H1 (cell line): Measurements from ENCODE around the gene GTPBP6. TPM values are rescaled to one million over a fixed set of nuclear protein-coding genes. Genes with fewer than 3 reads are reported as not detected.
A peak's percentile ranks its signal among the peaks of the same experiment; 100 is the strongest.
"Not testable (repeated sequence)": the region's sequence is repeated elsewhere in the genome, so short reads cannot be mapped to it uniquely, and the experiment has no call there.

Experiments used
- CTCF ChIA-PET: fragments of 300-600 bp; sonication (Branson Sonifier 250); formaldehyde crosslinking; loops from one replicate; lab custom pipeline; 2021; ENCODE audit not compliant: partially characterized antibody; lab: Charles Lee
- POLR2A ChIA-PET: fragments of 300-600 bp; sonication (Branson Sonifier 250); formaldehyde crosslinking; loops from one replicate; lab custom pipeline; 2021; ENCODE audit warnings: inconsistent platforms; ENCODE audit not compliant: partially characterized antibody; lab: Charles Lee
- DNase-seq, 2 experiments: peaks; one replicate each; pipeline versions ENCODE4 v3.0.0 to v3.0.0-alpha.2; 2010 to 2022; ENCODE audit warnings: low spot score in 2 of 2, low read depth in 1 of 2, mixed read lengths in 1 of 2
- FAIRE-seq: peaks from 2 replicates; lab custom pipeline; 2011; peaks lifted over from hg19 to GRCh38; lab: Jason Lieb, UNC
- H2AFZ ChIP-seq: 2 replicates; pipeline ENCODE4 v1.8.1; 2012; ENCODE audit warnings: low read length, inconsistent platforms
- H2AK5ac ChIP-seq: 2 replicates; pipeline ENCODE4 v1.6.1; 2013; ENCODE audit warnings: low read depth, low read length
- H2BK120ac ChIP-seq: replicated peaks from 2 replicates; pipeline ENCODE3; 2013; ENCODE audit warnings: low read depth, low read length, inconsistent platforms
- H2BK12ac ChIP-seq: 2 replicates; pipeline ENCODE4 v1.6.1; 2013; ENCODE audit warnings: low read depth, low read length
- H2BK15ac ChIP-seq: 2 replicates; pipeline ENCODE4 v1.6.1; 2013; ENCODE audit warnings: low read length
- H2BK20ac ChIP-seq: 2 replicates; pipeline ENCODE4 v1.6.1; 2013; ENCODE audit warnings: low read length
- H2BK5ac ChIP-seq: 2 replicates; pipeline ENCODE4 v1.6.1; 2013; ENCODE audit warnings: low read depth, low read length
- H3K14ac ChIP-seq: 2 replicates; pipeline ENCODE4 v1.6.1; 2013; ENCODE audit warnings: inconsistent platforms; ENCODE audit not compliant: insufficient read length
- H3K18ac ChIP-seq: 2 replicates; pipeline ENCODE4 v1.6.1; 2013; ENCODE audit warnings: low read length; ENCODE audit errors: extremely low read depth
- H3K23ac ChIP-seq: 2 replicates; pipeline ENCODE4 v1.6.1; 2013; ENCODE audit warnings: inconsistent platforms; ENCODE audit not compliant: insufficient read length
- H3K23me2 ChIP-seq: 2 replicates; pipeline ENCODE4 v1.6.1; 2013; ENCODE audit warnings: low read depth, low read length
- H3K27ac ChIP-seq: 2 replicates; pipeline ENCODE4 v1.6.1; 2011; ENCODE audit warnings: low read depth, low read length, inconsistent platforms
- H3K27me3 ChIP-seq, 4 experiments: replicated peaks in 1 of 4; 1 replicate in 1 of 4; 2 replicates in 3 of 4; pipeline versions ENCODE4 v1.6.1 to v1.8.1; 2011 to 2013; ENCODE audit warnings: low read length in 3 of 4, mild to moderate bottlenecking in 3 of 4, inconsistent platforms in 2 of 4, mixed read lengths in 2 of 4, moderate library complexity in 1 of 4; ENCODE audit not compliant: control insufficient read depth in 3 of 4, insufficient read depth in 3 of 4; ENCODE audit errors: extremely low read depth in 1 of 4
- H3K36me3 ChIP-seq, 4 experiments: 2 replicates each; pipeline versions ENCODE4 v1.6.1 to v1.8.1; 2011 to 2013; ENCODE audit warnings: mild to moderate bottlenecking in 4 of 4, low read length in 3 of 4, moderate library complexity in 2 of 4, control low read depth in 1 of 4, inconsistent platforms in 1 of 4; ENCODE audit not compliant: insufficient read depth in 4 of 4, control insufficient read depth in 2 of 4
- H3K4ac ChIP-seq: replicated peaks from 2 replicates; pipeline ENCODE3; 2013; ENCODE audit warnings: low read length, low read depth, mixed read lengths, inconsistent platforms; ENCODE audit not compliant: insufficient read length
- H3K4me1 ChIP-seq, 4 experiments: replicated peaks in 1 of 4; 1 replicate in 1 of 4; 2 replicates in 3 of 4; pipeline versions ENCODE4 v1.6.1 to v1.8.1; 2011 to 2013; ENCODE audit warnings: low read length in 3 of 4, inconsistent platforms in 2 of 4, mixed read lengths in 1 of 4; ENCODE audit not compliant: insufficient read depth in 4 of 4, control insufficient read depth in 3 of 4
- H3K4me2 ChIP-seq, 2 experiments: 2 replicates each; pipeline versions ENCODE4 v1.6.1 to v1.8.1; 2011 to 2013; ENCODE audit warnings: low read depth in 2 of 2, low read length in 2 of 2, control low read depth in 1 of 2, inconsistent platforms in 1 of 2, mild to moderate bottlenecking in 1 of 2; ENCODE audit not compliant: insufficient read depth in 1 of 2
- H3K4me3 ChIP-seq, 4 experiments: fragments of 200-600, 300-600 bp in 1 of 4; sonication (generic), shearing (Covaris generic), sonication (Bioruptor Twin) in 1 of 4; 2 replicates each; pipeline versions ENCODE4 v1.5.1 to v1.8.1; 2011 to 2016; ENCODE audit warnings: low read length in 4 of 4, low read depth in 3 of 4, control low read depth in 2 of 4, inconsistent platforms in 2 of 4, mild to moderate bottlenecking in 2 of 4, mixed read lengths in 1 of 4, moderate library complexity in 1 of 4; ENCODE audit not compliant: insufficient read depth in 2 of 4; ENCODE audit errors: extremely low read depth in 1 of 4
- H3K56ac ChIP-seq: replicated peaks from 2 replicates; pipeline ENCODE3; 2013; ENCODE audit warnings: low read depth, mild to moderate bottlenecking, mixed read lengths, low read length, inconsistent platforms; ENCODE audit not compliant: insufficient read length
- H3K79me1 ChIP-seq: 2 replicates; pipeline ENCODE4 v1.6.1; 2013; ENCODE audit warnings: low read depth, low read length, control low read depth
- H3K79me2 ChIP-seq, 2 experiments: 2 replicates each; pipeline versions ENCODE4 v1.6.1 to v1.8.1; 2012 to 2013; ENCODE audit warnings: low read length in 2 of 2, mild to moderate bottlenecking in 2 of 2, inconsistent platforms in 1 of 2; ENCODE audit not compliant: insufficient read depth in 2 of 2, control insufficient read depth in 1 of 2
- H3K9ac ChIP-seq, 4 experiments: replicated peaks in 1 of 4; 1 replicate in 1 of 4; 2 replicates in 3 of 4; pipeline versions ENCODE4 v1.6.1 to v1.8.1; 2011 to 2013; ENCODE audit warnings: low read depth in 3 of 4, low read length in 3 of 4, control low read depth in 2 of 4, mild to moderate bottlenecking in 2 of 4, moderate library complexity in 2 of 4, inconsistent platforms in 1 of 4; ENCODE audit errors: extremely low read depth in 1 of 4
- H3K9me3 ChIP-seq, 2 experiments: 2 replicates each; pipeline versions ENCODE4 v1.6.1 to v1.8.1; 2012 to 2013; ENCODE audit warnings: mild to moderate bottlenecking in 2 of 2, moderate library complexity in 2 of 2, control low read depth in 1 of 2, inconsistent platforms in 1 of 2, low read depth in 1 of 2, low read length in 1 of 2, mixed read lengths in 1 of 2; ENCODE audit not compliant: insufficient read depth in 2 of 2
- H4K20me1 ChIP-seq, 2 experiments: replicated peaks in 1 of 2; 2 replicates each; pipeline versions ENCODE3 to v1.8.1; 2011 to 2013; ENCODE audit warnings: inconsistent platforms in 2 of 2, low read length in 2 of 2, mild to moderate bottlenecking in 1 of 2; ENCODE audit not compliant: insufficient read depth in 2 of 2, control insufficient read depth in 1 of 2
- H4K5ac ChIP-seq: 2 replicates; pipeline ENCODE4 v1.6.1; 2013; ENCODE audit warnings: low read length, low read depth, mixed read lengths, inconsistent platforms; ENCODE audit not compliant: insufficient read length
- H4K8ac ChIP-seq: 2 replicates; pipeline ENCODE4 v1.8.0; 2013; ENCODE audit warnings: mild to moderate bottlenecking, moderate library complexity, low read length, inconsistent platforms; ENCODE audit not compliant: insufficient read depth; ENCODE audit errors: extremely low read depth
- H4K91ac ChIP-seq: replicated peaks from 2 replicates; pipeline ENCODE3; 2013; ENCODE audit warnings: low read length, mixed read lengths, inconsistent platforms; ENCODE audit not compliant: insufficient read length
- WGBS, 2 experiments: shearing (Covaris generic) in 1 of 2; methylation state at CpG; one replicate each; pipeline versions ENCODE4 v1.1.6 to v1.1.7; 2013 to 2015; ENCODE audit warnings: low lambda C conversion rate in 2 of 2, mixed read lengths in 2 of 2, inconsistent platforms in 1 of 2, low coverage in 1 of 2, missing lambda C conversion rate in 1 of 2; ENCODE audit not compliant: insufficient replicate concordance in 2 of 2, insufficient coverage in 1 of 2, insufficient read length in 1 of 2; ENCODE audit errors: extremely low coverage in 1 of 2, missing lambda C conversion rate in 1 of 2; 5-methylcytosine and 5-hydroxymethylcytosine counted together
- polyA plus RNA-seq, 7 experiments: library from polyadenylated mRNA; depleted of rRNA in 3 of 7; stranded (reverse) in 5 of 7; unstranded in 2 of 7; fragments of >200 nt in 5 of 7; fragments of 200-250 nt in 2 of 7; gene quantifications; 1 replicate in 5 of 7; 2 replicates in 1 of 7; 4 replicates in 1 of 7; pipeline versions ENCODE4 v1.2.1 to v1.2.3, GENCODE V29; 2011 to 2013; ENCODE audit warnings: missing spikeins in 2 of 7, mixed read lengths in 2 of 7
- total RNA-seq: library from RNA; stranded (reverse); fragmentation: NEBNext Ultra II Directional; extraction: Animal tissue kit (Norgen Biotek cat#: 25700); gene quantifications from 2 replicates; pipeline ENCODE4 v1.2.1, GENCODE V29; 2021

Gene GTPBP6
- total and polyA plus RNA-seq, 2 of the 8 experiments (the other 6 are each of a cell fraction or from before 2014, with no cell fraction given) = 33.9 to 57.1 TPM

DNA sequence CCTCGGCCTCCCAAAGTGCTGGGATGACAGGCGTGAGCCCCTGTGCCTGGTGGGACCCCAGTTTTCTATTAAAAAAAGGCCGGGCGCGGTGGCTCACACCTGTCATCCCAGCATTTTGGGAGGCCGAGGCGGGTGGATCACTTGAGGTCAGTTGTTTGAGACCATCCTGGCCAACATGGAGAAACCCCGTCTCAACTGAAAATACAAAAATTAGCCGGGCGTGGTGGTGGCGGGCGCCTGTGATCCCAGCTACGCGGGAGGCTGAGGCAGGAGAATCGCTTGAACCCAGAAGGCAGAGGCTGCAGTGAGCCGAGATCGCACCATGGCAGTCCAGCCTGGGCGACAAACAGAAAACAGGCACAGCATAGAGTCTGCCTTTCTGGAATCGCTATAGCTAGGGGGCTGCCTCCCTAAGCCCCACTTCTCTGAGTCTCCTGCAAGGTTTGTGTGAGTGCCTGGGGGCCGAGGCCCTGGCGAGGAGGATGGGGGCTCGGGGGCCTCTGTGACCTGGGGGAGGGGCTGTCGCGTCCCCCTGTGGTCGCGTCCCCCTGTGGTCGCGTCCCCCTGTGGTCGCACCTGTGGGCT lies 11.6 kb upstream of the GTPBP6 start:
- FAIRE-seq, H3K27ac ChIP-seq, POLR2A ChIA-PET, H3K14ac ChIP-seq, H4K5ac ChIP-seq, H2BK20ac ChIP-seq, H2BK5ac ChIP-seq, H3K79me1 ChIP-seq, H3K56ac ChIP-seq, H3K27me3 ChIP-seq, H2BK120ac ChIP-seq, H2AFZ ChIP-seq, H3K79me2 ChIP-seq, H3K23me2 ChIP-seq, H3K18ac ChIP-seq, CTCF ChIA-PET, H3K9me3 ChIP-seq, H3K4me1 ChIP-seq, H2BK12ac ChIP-seq, H3K23ac ChIP-seq, H2BK15ac ChIP-seq, H3K4ac ChIP-seq, H3K9ac ChIP-seq, DNase-seq, H2AK5ac ChIP-seq, H4K91ac ChIP-seq: not testable (repeated sequence)
- H4K8ac ChIP-seq = peak overlapping the region; percentile 71; the same call in 1 of the 2 replicates
- H3K36me3 ChIP-seq = peaks cover 0 to 20% (median 0%) of the 10 kb centered on the region in 4 experiments; a peak in 2 of 8 replicates
- peak overlapping the region in 1 of 4 experiments; percentile 55; a peak in 2 of 8 replicates for H3K4me3 ChIP-seq
- peaks cover 0 to 13% of the 10 kb centered on the region in 2 experiments for H4K20me1 ChIP-seq
- WGBS, 2 experiments = 87% methylated on average over 22 of the region's 29 CpGs; no CpG with 5 or more reads in 1 of the 2 experiments
- peak overlapping the region; percentile 46 to 96; a peak in 3 of 4 replicates for H3K4me2 ChIP-seq
